H1 (cell line): ENCODE results near the gene HMCES. TPM values are rescaled to one million over a fixed set of nuclear protein-coding genes. Genes with fewer than 3 reads are reported as not detected.

ENCODE experiments used
- BCL11A ChIP-seq, 2 experiments: IDR thresholded peaks; one replicate each; pipeline ENCODE4 v1.6.1; 2011; ENCODE audit warnings: low read depth in 2 of 2, low read length in 2 of 2, mild to moderate bottlenecking in 2 of 2
- CBX5 ChIP-seq: fragments of 300-800, 300-1000 bp; sonication (generic); IDR thresholded peaks from 2 replicates; pipeline ENCODE4 v1.7.1; 2016; ENCODE audit warnings: antibody characterized with exemption, low read length, low read depth
- GABPA ChIP-seq: IDR thresholded peaks from 2 replicates; pipeline ENCODE4 v1.6.1; 2011; ENCODE audit warnings: mild to moderate bottlenecking, low read length, moderate library complexity, borderline replicate concordance; ENCODE audit not compliant: insufficient read depth
- HDAC6 ChIP-seq: IDR thresholded peaks from one replicate; pipeline ENCODE4 v1.7.1; 2012; ENCODE audit warnings: low read depth, mild to moderate bottlenecking, inconsistent platforms, low read length, moderate library complexity
- POLR2AphosphoS5 ChIP-seq: IDR thresholded peaks from 2 replicates; pipeline ENCODE4 v1.6.1; 2011; ENCODE audit warnings: low read depth, low read length
- SP1 ChIP-seq: IDR thresholded peaks from 2 replicates; pipeline ENCODE4 v1.6.1; 2011; ENCODE audit warnings: low read depth, low read length
- SRF ChIP-seq: IDR thresholded peaks from 2 replicates; pipeline ENCODE4 v1.6.1; 2011; ENCODE audit warnings: mild to moderate bottlenecking, low read depth, low read length, moderate library complexity
- polyA plus RNA-seq, 7 experiments: library from polyadenylated mRNA; depleted of rRNA in 3 of 7; stranded (reverse) in 5 of 7; unstranded in 2 of 7; fragments of >200 nt in 5 of 7; fragments of 200-250 nt in 2 of 7; gene quantifications; 1 replicate in 5 of 7; 2 replicates in 1 of 7; 4 replicates in 1 of 7; pipeline versions ENCODE4 v1.2.1 to v1.2.3, GENCODE V29; 2011 to 2013; ENCODE audit warnings: missing spikeins in 2 of 7, mixed read lengths in 2 of 7
- total RNA-seq: library from RNA; stranded (reverse); fragmentation: NEBNext Ultra II Directional; extraction: Animal tissue kit (Norgen Biotek cat#: 25700); gene quantifications from 2 replicates; pipeline ENCODE4 v1.2.1, GENCODE V29; 2021
- TF ChIP-seq, protein P1 (sequence below): fragments of 300-600 bp; sonication (generic); IDR thresholded peaks from 2 replicates; pipeline ENCODE4 v1.7.1; 2012; ENCODE audit warnings: low read length, moderate library complexity, mild to moderate bottlenecking, inconsistent platforms; ENCODE audit not compliant: insufficient replicate concordance
- TF ChIP-seq, protein P2 (sequence below): IDR thresholded peaks from 2 replicates; pipeline ENCODE4 v1.6.1; 2012; ENCODE audit warnings: low read length, inconsistent platforms

Gene HMCES
- total and polyA plus RNA-seq, 2 of the 8 experiments (the other 6 are each of a cell fraction or from before 2014, with no cell fraction given) = 27.6 to 49.5 TPM

DNA sequence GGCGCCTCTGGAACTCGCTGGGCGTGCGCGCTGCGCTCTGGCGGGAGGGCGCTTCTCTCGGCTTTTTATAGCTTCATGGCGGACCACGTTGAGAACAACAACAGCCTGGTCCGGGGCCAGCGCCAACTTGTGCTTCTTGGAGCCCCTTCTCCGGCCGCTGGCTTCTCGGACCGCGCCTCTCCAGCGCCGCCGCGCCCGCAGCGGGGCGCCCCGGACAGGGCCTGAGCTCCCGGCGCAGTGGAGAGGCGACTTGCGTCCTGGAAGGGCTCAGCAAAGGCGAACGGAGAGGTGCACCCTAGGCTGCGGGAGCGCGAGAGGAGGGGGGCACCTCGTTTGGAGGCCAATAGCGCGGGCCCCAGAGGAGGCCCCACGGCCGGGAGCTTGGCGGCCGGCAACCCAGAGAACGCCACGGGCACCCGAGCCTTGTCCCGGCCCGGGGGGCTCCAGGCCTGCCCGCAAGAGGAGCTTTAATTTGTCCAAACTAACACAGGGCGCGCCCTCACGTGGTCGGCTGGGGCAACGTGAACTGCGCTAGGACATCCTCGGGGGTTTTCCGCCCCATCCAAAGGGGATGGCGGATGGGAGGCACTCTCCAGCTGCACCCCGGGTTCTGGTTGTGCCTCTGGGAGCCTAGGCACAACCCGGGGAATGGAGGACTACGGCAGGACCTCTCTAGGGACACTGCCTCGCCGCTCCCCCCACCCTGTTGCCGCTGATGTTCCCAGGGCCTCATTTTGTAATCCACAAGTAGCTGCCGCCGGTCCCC is 37.8 kb downstream of the HMCES start (continued):
- TF ChIP-seq, protein P1, sequence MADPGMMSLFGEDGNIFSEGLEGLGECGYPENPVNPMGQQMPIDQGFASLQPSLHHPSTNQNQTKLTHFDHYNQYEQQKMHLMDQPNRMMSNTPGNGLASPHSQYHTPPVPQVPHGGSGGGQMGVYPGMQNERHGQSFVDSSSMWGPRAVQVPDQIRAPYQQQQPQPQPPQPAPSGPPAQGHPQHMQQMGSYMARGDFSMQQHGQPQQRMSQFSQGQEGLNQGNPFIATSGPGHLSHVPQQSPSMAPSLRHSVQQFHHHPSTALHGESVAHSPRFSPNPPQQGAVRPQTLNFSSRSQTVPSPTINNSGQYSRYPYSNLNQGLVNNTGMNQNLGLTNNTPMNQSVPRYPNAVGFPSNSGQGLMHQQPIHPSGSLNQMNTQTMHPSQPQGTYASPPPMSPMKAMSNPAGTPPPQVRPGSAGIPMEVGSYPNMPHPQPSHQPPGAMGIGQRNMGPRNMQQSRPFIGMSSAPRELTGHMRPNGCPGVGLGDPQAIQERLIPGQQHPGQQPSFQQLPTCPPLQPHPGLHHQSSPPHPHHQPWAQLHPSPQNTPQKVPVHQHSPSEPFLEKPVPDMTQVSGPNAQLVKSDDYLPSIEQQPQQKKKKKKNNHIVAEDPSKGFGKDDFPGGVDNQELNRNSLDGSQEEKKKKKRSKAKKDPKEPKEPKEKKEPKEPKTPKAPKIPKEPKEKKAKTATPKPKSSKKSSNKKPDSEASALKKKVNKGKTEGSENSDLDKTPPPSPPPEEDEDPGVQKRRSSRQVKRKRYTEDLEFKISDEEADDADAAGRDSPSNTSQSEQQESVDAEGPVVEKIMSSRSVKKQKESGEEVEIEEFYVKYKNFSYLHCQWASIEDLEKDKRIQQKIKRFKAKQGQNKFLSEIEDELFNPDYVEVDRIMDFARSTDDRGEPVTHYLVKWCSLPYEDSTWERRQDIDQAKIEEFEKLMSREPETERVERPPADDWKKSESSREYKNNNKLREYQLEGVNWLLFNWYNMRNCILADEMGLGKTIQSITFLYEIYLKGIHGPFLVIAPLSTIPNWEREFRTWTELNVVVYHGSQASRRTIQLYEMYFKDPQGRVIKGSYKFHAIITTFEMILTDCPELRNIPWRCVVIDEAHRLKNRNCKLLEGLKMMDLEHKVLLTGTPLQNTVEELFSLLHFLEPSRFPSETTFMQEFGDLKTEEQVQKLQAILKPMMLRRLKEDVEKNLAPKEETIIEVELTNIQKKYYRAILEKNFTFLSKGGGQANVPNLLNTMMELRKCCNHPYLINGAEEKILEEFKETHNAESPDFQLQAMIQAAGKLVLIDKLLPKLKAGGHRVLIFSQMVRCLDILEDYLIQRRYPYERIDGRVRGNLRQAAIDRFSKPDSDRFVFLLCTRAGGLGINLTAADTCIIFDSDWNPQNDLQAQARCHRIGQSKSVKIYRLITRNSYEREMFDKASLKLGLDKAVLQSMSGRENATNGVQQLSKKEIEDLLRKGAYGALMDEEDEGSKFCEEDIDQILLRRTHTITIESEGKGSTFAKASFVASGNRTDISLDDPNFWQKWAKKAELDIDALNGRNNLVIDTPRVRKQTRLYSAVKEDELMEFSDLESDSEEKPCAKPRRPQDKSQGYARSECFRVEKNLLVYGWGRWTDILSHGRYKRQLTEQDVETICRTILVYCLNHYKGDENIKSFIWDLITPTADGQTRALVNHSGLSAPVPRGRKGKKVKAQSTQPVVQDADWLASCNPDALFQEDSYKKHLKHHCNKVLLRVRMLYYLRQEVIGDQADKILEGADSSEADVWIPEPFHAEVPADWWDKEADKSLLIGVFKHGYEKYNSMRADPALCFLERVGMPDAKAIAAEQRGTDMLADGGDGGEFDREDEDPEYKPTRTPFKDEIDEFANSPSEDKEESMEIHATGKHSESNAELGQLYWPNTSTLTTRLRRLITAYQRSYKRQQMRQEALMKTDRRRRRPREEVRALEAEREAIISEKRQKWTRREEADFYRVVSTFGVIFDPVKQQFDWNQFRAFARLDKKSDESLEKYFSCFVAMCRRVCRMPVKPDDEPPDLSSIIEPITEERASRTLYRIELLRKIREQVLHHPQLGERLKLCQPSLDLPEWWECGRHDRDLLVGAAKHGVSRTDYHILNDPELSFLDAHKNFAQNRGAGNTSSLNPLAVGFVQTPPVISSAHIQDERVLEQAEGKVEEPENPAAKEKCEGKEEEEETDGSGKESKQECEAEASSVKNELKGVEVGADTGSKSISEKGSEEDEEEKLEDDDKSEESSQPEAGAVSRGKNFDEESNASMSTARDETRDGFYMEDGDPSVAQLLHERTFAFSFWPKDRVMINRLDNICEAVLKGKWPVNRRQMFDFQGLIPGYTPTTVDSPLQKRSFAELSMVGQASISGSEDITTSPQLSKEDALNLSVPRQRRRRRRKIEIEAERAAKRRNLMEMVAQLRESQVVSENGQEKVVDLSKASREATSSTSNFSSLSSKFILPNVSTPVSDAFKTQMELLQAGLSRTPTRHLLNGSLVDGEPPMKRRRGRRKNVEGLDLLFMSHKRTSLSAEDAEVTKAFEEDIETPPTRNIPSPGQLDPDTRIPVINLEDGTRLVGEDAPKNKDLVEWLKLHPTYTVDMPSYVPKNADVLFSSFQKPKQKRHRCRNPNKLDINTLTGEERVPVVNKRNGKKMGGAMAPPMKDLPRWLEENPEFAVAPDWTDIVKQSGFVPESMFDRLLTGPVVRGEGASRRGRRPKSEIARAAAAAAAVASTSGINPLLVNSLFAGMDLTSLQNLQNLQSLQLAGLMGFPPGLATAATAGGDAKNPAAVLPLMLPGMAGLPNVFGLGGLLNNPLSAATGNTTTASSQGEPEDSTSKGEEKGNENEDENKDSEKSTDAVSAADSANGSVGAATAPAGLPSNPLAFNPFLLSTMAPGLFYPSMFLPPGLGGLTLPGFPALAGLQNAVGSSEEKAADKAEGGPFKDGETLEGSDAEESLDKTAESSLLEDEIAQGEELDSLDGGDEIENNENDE = no peak
- TF ChIP-seq CBX5 (no peak), SP1 (peak; percentile 48; the same call in 1 of the 2 replicates), POLR2AphosphoS5 (no peak), BCL11A (IDR thresholded peaks at IDR 0.05; ENCODE audit: low read depth in 2 of 2, low read length in 2 of 2) (no peak), SRF (no peak), HDAC6 (no peak), GABPA (no peak)
- TF ChIP-seq, protein P2, sequence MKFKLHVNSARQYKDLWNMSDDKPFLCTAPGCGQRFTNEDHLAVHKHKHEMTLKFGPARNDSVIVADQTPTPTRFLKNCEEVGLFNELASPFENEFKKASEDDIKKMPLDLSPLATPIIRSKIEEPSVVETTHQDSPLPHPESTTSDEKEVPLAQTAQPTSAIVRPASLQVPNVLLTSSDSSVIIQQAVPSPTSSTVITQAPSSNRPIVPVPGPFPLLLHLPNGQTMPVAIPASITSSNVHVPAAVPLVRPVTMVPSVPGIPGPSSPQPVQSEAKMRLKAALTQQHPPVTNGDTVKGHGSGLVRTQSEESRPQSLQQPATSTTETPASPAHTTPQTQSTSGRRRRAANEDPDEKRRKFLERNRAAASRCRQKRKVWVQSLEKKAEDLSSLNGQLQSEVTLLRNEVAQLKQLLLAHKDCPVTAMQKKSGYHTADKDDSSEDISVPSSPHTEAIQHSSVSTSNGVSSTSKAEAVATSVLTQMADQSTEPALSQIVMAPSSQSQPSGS = no peak
